Naive thymus-derived CD4-positive, alpha-beta T cell (primary cell): ENCODE measurements around the gene RPS3. TPM values are rescaled to one million over a fixed set of nuclear protein-coding genes. Genes with fewer than 3 reads are reported as not detected.

Experiments used
- ATAC-seq: fragments of 150-1000 bp; cut with Tn5 transposase; 2 replicates; pipeline ENCODE4 v1.10.0; 2021; ENCODE audit warnings: mild to moderate bottlenecking, moderate library complexity
- CTCF ChIA-PET: fragments of 350-600 bp; sonication (Branson Sonifier 250); formaldehyde crosslinking; loops from one replicate; lab custom pipeline; 2021; ENCODE audit warnings: antibody characterized with exemption; lab: Charles Lee
- POLR2A ChIA-PET: fragments of 350-600 bp; sonication (Branson Sonifier 250); formaldehyde crosslinking; loops from one replicate; lab custom pipeline; 2021; ENCODE audit warnings: antibody characterized with exemption, inconsistent platforms; lab: Charles Lee
- DNase-seq, 9 donors: peaks; one replicate each; pipeline versions ENCODE4 v3.0.0 to v3.0.0-alpha.2; 2020 to 2022; ENCODE audit warnings: mixed read lengths in 1 of 9
- H3K27ac ChIP-seq: one replicate; pipeline ENCODE4 v1.7.0; 2013; ENCODE audit warnings: mild to moderate bottlenecking, low read depth, low read length, moderate library complexity
- H3K27me3 ChIP-seq, 2 donors: one replicate each; pipeline ENCODE4 v1.7.0; 2013; ENCODE audit warnings: low read length in 2 of 2, mild to moderate bottlenecking in 2 of 2, moderate library complexity in 2 of 2; ENCODE audit not compliant: control insufficient read depth in 2 of 2, insufficient read depth in 2 of 2
- H3K36me3 ChIP-seq, 3 experiments: 1 replicate in 2 of 3; 2 replicates in 1 of 3; pipeline ENCODE4 v1.7.0; 2013; ENCODE audit warnings: low read length in 3 of 3, mild to moderate bottlenecking in 3 of 3, moderate library complexity in 1 of 3; ENCODE audit not compliant: insufficient read depth in 3 of 3, control insufficient read depth in 2 of 3
- H3K4me1 ChIP-seq, 2 donors: one replicate each; pipeline ENCODE4 v1.7.0; 2013; ENCODE audit warnings: low read length in 2 of 2, mild to moderate bottlenecking in 2 of 2, moderate library complexity in 1 of 2; ENCODE audit not compliant: control insufficient read depth in 2 of 2, insufficient read depth in 2 of 2
- H3K4me3 ChIP-seq: 2 replicates; pipeline ENCODE4 v1.7.0; 2013; ENCODE audit warnings: mild to moderate bottlenecking, low read length
- H3K9me3 ChIP-seq, 3 experiments: 1 replicate in 2 of 3; 2 replicates in 1 of 3; pipeline ENCODE4 v1.7.0; 2013; ENCODE audit warnings: low read length in 3 of 3; ENCODE audit not compliant: control insufficient read depth in 2 of 3
- H3K27ac Mint-ChIP-seq, 9 donors: one replicate each; pipeline ENCODE4 v1.8.0; 2020 to 2022; ENCODE audit warnings: mixed read lengths in 9 of 9, mild to moderate bottlenecking in 8 of 9, moderate library complexity in 5 of 9, inconsistent platforms in 2 of 9
- H3K27me3 Mint-ChIP-seq, 5 donors: one replicate each; pipeline ENCODE4 v1.8.0; 2021 to 2022; ENCODE audit warnings: mixed read lengths in 5 of 5, mild to moderate bottlenecking in 1 of 5
- H3K36me3 Mint-ChIP-seq, 5 donors: one replicate each; pipeline ENCODE4 v1.8.0; 2020 to 2022; ENCODE audit warnings: mixed read lengths in 5 of 5, mild to moderate bottlenecking in 3 of 5, inconsistent platforms in 1 of 5
- H3K4me1 Mint-ChIP-seq, 7 donors: one replicate each; pipeline ENCODE4 v1.8.0; 2020 to 2022; ENCODE audit warnings: mixed read lengths in 7 of 7, mild to moderate bottlenecking in 3 of 7, inconsistent platforms in 1 of 7
- H3K4me3 Mint-ChIP-seq, 10 donors: one replicate each; pipeline ENCODE4 v1.8.0; 2020 to 2022; ENCODE audit warnings: mild to moderate bottlenecking in 10 of 10, mixed read lengths in 10 of 10, moderate library complexity in 6 of 10, inconsistent platforms in 2 of 10
- H3K9me3 Mint-ChIP-seq, 11 donors: one replicate each; pipeline ENCODE4 v1.8.0; 2020 to 2022; ENCODE audit warnings: mixed read lengths in 11 of 11, mild to moderate bottlenecking in 4 of 11, inconsistent platforms in 1 of 11, moderate library complexity in 1 of 11
- intact Hi-C, 2 donors: fragments of 100-400 bp; cut with micrococcal nuclease; formaldehyde crosslinking; loops; one replicate each; pipeline ENCODE4 v1.15.1; 2023
- polyA plus RNA-seq, 2 donors: library from polyadenylated mRNA; unstranded; fragments of 300-500 nt; fragmentation: Illumina TruSeq; gene quantifications; one replicate each; pipeline ENCODE4 v1.2.3, GENCODE V29; 2021
- total RNA-seq, 6 experiments: library from RNA in 5 of 6; stranded (reverse) in 5 of 6; gene quantifications; 1 replicate in 5 of 6; 2 replicates in 1 of 6; pipeline ENCODE4 v1.2.3 and lab custom pipeline; 2021 to 2026

Gene RPS3
- total and polyA plus RNA-seq, 7 experiments from 2014 or later: 3,135 to 7,167 (median 5,170) TPM

- H3K4me1 ChIP-seq: peaks cover 10 to 12% of the 10 kb centered on the region in 2 donors
- Mint-ChIP-seq H3K4me3 (peak overlapping the region; percentile 77 to 94 (median 88)), H3K27ac (peak overlapping the region in 8 of 9 donors; percentile 55 to 90 (median 71)), H3K9me3 (peaks cover 0 to 7% (median 3%) of the 10 kb centered on the region in 11 donors), H3K27me3 (peaks cover 34 to 56% (median 45%) of the 10 kb centered on the region in 5 donors), H3K36me3 (peaks cover 0 to 11% (median 0%) of the 10 kb centered on the region in 5 donors), H3K4me1 (peaks cover 17 to 31% (median 22%) of the 10 kb centered on the region in 7 donors)
- ChIA-PET POLR2A (interaction anchor here (0.8 to 1.5 kb wide), 7 partner anchors 9 to 157 kb away, joined by 3 read pairs; partner anchors contain the start of gene GDPD5), CTCF (interaction anchor here (0.7 to 1.4 kb wide), 3 partner anchors 26 to 42 kb away, joined by 3 to 4 read pairs (median 3); no protein-coding TSS in a partner anchor)
- intact Hi-C loops: loop anchor here (1.0 kb wide), 1 partner anchor 31 kb away; the partner anchor contains the start of gene RPS3 (in 2 of the 2)
- H3K4me3 ChIP-seq: peak overlapping the region; percentile 54
- ATAC-seq (peak; percentile 79), DNase-seq (peak; percentile 53 to 72 (median 68))
- H3K36me3 ChIP-seq: no peaks in the 10 kb centered on the region
- peaks cover 0 to 4% (median 0%) of the 10 kb centered on the region in 3 experiments for H3K9me3 ChIP-seq
- peaks cover 4 to 5% of the 10 kb centered on the region in 2 donors for H3K27me3 ChIP-seq
- H3K27ac ChIP-seq: no peak overlapping the region
Measured at GRCh38 chr11:75429902-75430713, 30.8 kb downstream of the RPS3 start.

- Mint-ChIP-seq H3K27ac (peak overlapping the region in 8 of 9 donors; percentile 55 to 90 (median 71)), H3K36me3 (peaks cover 0 to 11% (median 3%) of the 10 kb centered on the region in 5 donors), H3K4me1 (peaks cover 17 to 31% (median 22%) of the 10 kb centered on the region in 7 donors), H3K27me3 (peaks cover 34 to 56% (median 45%) of the 10 kb centered on the region in 5 donors), H3K4me3 (peak overlapping the region; percentile 77 to 94 (median 88)), H3K9me3 (peaks cover 0 to 7% (median 3%) of the 10 kb centered on the region in 11 donors)
- peak overlapping the region; percentile 54 for H3K4me3 ChIP-seq
- peak; percentile 11 for ATAC-seq
- POLR2A ChIA-PET: interaction anchor here (0.9 kb wide), 1 partner anchor 158 kb away, joined by 3 read pairs; no protein-coding TSS in a partner anchor
- DNase-seq: no peak
- H3K9me3 ChIP-seq: peaks cover 0 to 4% (median 0%) of the 10 kb centered on the region in 3 experiments
- no peak overlapping the region for H3K27ac ChIP-seq
- H3K36me3 ChIP-seq: no peaks in the 10 kb centered on the region
- CTCF ChIA-PET: interaction anchor here (1.2 to 2.3 kb wide), 3 partner anchors 27 to 101 kb away, joined by 3 to 5 read pairs (median 4); no protein-coding TSS in a partner anchor
- intact Hi-C loops: loop anchor here (1.0 kb wide), 1 partner anchor 32 kb away; the partner anchor contains the start of gene RPS3 (in 2 of the 2)
- H3K4me1 ChIP-seq: peaks cover 10 to 12% of the 10 kb centered on the region in 2 donors
- peaks cover 4 to 5% of the 10 kb centered on the region in 2 donors for H3K27me3 ChIP-seq
Measured at GRCh38 chr11:75430714-75431532, 31.6 kb downstream of the RPS3 start.

- peaks cover 4 to 5% of the 10 kb centered on the region in 2 donors for H3K27me3 ChIP-seq
- CTCF ChIA-PET: interaction anchor here (0.5 to 2.3 kb wide), 3 partner anchors 14 to 152 kb away, joined by 3 to 6 read pairs (median 5); no protein-coding TSS in a partner anchor
- POLR2A ChIA-PET: no interaction called here
- Mint-ChIP-seq H3K36me3 (peaks cover 0 to 11% (median 10%) of the 10 kb centered on the region in 5 donors), H3K27ac (no peak overlapping the region), H3K27me3 (peaks cover 34 to 56% (median 45%) of the 10 kb centered on the region in 5 donors), H3K9me3 (peaks cover 0 to 7% (median 3%) of the 10 kb centered on the region in 11 donors), H3K4me1 (peaks cover 17 to 31% (median 22%) of the 10 kb centered on the region in 7 donors), H3K4me3 (peak overlapping the region in 6 of 10 donors; percentile 44 to 92 (median 76))
- peaks cover 0 to 4% (median 0%) of the 10 kb centered on the region in 3 experiments for H3K9me3 ChIP-seq
- H3K36me3 ChIP-seq: no peaks in the 10 kb centered on the region
- intact Hi-C loops: no loop called here
- H3K4me3 ChIP-seq: no peak overlapping the region
- DNase-seq: no peak
- no peak overlapping the region for H3K27ac ChIP-seq
- H3K4me1 ChIP-seq: peaks cover 10 to 12% of the 10 kb centered on the region in 2 donors
- ATAC-seq: no peak
Measured at GRCh38 chr11:75431533-75432525, 32.5 kb downstream of the RPS3 start.

- Histone ChIP-seq H3K27ac (no peak within 1 kb of the TSS), H3K27me3 (peaks cover 4 to 5% of the 10 kb centered on the region in 2 donors), H3K36me3 (no peaks in the 10 kb centered on the region), H3K9me3 (peaks cover 0 to 4% (median 0%) of the 10 kb centered on the region in 3 experiments), H3K4me1 (peaks cover 10 to 12% of the 10 kb centered on the region in 2 donors), H3K4me3 (no peak within 1 kb of the TSS)
- DNase-seq: no peak
- POLR2A ChIA-PET: no interaction called here
- H3K36me3 Mint-ChIP-seq: peaks cover 0 to 11% (median 10%) of the 10 kb centered on the region in 5 donors
- H3K4me1 Mint-ChIP-seq: peaks cover 15 to 29% (median 22%) of the 10 kb centered on the region in 7 donors
- no peak within 1 kb of the TSS for H3K27ac Mint-ChIP-seq
- intact Hi-C loops: no loop called here
- no peak for ATAC-seq
- CTCF ChIA-PET: interaction anchor here (1.2 to 2.3 kb wide), 2 partner anchors 12 to 99 kb away, joined by 5 to 6 read pairs; no protein-coding TSS in a partner anchor
- peaks cover 34 to 56% (median 45%) of the 10 kb centered on the region in 5 donors for H3K27me3 Mint-ChIP-seq
- peaks cover 0 to 7% (median 3%) of the 10 kb centered on the region in 11 donors for H3K9me3 Mint-ChIP-seq
- H3K4me3 Mint-ChIP-seq: peak within 1 kb of the TSS in 2 of 10 donors; percentile 42 to 63
Measured at GRCh38 chr11:75432911-75433321, 33.6 kb downstream of the RPS3 start, which contains the start of gene KLHL35. Gene KLHL35 (minus strand): TSS chr11:75433203. CDS start chr11:75430629, 2,574 bp downstream.

GRCh38 chr11:75433443-75433842 is 34.1 kb downstream of the RPS3 start:
- H3K27me3 Mint-ChIP-seq: peaks cover 34 to 51% (median 44%) of the 10 kb centered on the region in 5 donors
- H3K27me3 ChIP-seq: peaks cover 4 to 5% of the 10 kb centered on the region in 2 donors
- CTCF ChIA-PET: interaction anchor here (0.6 to 2.3 kb wide), 2 partner anchors 9 to 99 kb away, joined by 3 to 5 read pairs; no protein-coding TSS in a partner anchor

More at GRCh38 chr11:75433443-75433842, 34.1 kb downstream of the RPS3 start:
- Mint-ChIP-seq H3K36me3 (peaks cover 0 to 11% (median 10%) of the 10 kb centered on the region in 5 donors), H3K27ac (no peak overlapping the region), H3K4me3 (peak overlapping the region in 1 of 10 donors; percentile 63), H3K4me1 (peaks cover 10 to 23% (median 19%) of the 10 kb centered on the region in 7 donors), H3K9me3 (peaks cover 0 to 7% (median 3%) of the 10 kb centered on the region in 11 donors)
- H3K9me3 ChIP-seq: peaks cover 0 to 4% (median 0%) of the 10 kb centered on the region in 3 experiments
- H3K27ac ChIP-seq: no peak overlapping the region
- no peak overlapping the region for H3K4me3 ChIP-seq
- intact Hi-C loops: no loop called here
- ATAC-seq: no peak
- H3K36me3 ChIP-seq: no peaks in the 10 kb centered on the region
- POLR2A ChIA-PET: no interaction called here
- H3K4me1 ChIP-seq: peaks cover 9 to 10% of the 10 kb centered on the region in 2 donors
- no peak for DNase-seq
